HFF-Myc (cell line): ENCODE measurements around the gene SOAT1.

Source experiments
- DNase-seq: peaks from one replicate; pipeline ENCODE4 v3.0.0-alpha.2; 2011; ENCODE audit warnings: low read depth; ENCODE audit errors: extremely low read depth
- H3K4me3 ChIP-seq: replicated peaks from 2 replicates; pipeline ENCODE4 v1.5.1; 2011; ENCODE audit warnings: low read depth, mild to moderate bottlenecking, control low read depth, low read length
- TF ChIP-seq, protein P1 (sequence below): IDR thresholded peaks from 2 replicates; pipeline ENCODE4 v1.5.1; 2012; ENCODE audit warnings: mild to moderate bottlenecking, low read depth, low read length, control low read depth; ENCODE audit errors: missing control alignments

SOAT1 gene

DNA sequence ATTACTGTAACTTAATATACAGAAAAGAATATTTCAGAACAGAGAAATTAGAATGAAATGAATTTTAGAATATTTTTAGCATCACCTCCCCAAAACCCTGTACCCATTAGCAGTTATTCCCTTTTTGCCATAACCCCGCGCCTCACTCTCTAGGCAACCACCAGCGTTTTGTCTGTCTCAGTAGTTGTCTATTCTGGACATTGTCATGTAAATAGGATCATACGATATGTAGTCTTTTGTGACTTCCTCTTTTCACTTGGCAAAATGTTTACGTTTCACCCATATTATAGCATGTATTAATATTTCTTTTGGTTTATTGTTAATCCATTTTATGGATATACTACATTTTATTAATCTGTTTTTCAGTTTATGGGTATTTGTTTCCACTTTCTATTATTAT lies 24.9 kb downstream of the SOAT1 start:
- H3K4me3 ChIP-seq, result no peak overlapping the region
- no peak for DNase-seq

GRCh38 chr1:179321533-179322216 lies 28.1 kb downstream of the SOAT1 start:
- TF ChIP-seq, protein P1, sequence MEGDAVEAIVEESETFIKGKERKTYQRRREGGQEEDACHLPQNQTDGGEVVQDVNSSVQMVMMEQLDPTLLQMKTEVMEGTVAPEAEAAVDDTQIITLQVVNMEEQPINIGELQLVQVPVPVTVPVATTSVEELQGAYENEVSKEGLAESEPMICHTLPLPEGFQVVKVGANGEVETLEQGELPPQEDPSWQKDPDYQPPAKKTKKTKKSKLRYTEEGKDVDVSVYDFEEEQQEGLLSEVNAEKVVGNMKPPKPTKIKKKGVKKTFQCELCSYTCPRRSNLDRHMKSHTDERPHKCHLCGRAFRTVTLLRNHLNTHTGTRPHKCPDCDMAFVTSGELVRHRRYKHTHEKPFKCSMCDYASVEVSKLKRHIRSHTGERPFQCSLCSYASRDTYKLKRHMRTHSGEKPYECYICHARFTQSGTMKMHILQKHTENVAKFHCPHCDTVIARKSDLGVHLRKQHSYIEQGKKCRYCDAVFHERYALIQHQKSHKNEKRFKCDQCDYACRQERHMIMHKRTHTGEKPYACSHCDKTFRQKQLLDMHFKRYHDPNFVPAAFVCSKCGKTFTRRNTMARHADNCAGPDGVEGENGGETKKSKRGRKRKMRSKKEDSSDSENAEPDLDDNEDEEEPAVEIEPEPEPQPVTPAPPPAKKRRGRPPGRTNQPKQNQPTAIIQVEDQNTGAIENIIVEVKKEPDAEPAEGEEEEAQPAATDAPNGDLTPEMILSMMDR, result no peak

More for the DNA sequence above, 24.9 kb downstream of the SOAT1 start:
- TF ChIP-seq, protein P1, result no peak

GRCh38 chr1:179322557-179322956 lies 29.0 kb downstream of the SOAT1 start:
- no peak for DNase-seq
- TF ChIP-seq, protein P1, result no peak
- H3K4me3 ChIP-seq, result no peak overlapping the region

More at GRCh38 chr1:179321533-179322216, 28.1 kb downstream of the SOAT1 start:
- DNase-seq, result no peak
- no peak overlapping the region for H3K4me3 ChIP-seq

- H3K4me3 ChIP-seq, result no peak overlapping the region
- TF ChIP-seq, protein P1, result no peak
- no peak for DNase-seq
These were observed 29.8 kb downstream of the SOAT1 start for GRCh38 chr1:179323436-179323835.

DNA sequence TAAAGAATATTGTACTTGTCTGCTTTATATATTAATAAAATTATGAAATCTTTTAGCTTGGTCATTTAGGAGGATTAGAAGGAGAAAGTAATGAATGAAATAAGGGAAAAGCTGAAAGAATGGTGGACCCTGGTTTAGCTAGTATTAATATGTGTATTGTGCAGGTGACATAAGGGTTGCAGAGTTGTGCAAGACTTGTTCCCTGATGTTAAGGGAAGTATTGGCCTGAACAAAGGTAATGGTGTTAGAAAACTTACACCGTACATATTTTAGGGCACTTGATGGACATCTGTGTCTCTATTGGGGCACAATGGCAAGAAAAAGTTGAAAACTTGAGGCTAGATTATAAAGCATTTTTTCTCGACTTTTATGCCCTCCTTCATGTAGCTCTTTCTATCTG lies 32.2 kb downstream of the SOAT1 start:
- TF ChIP-seq, protein P1, result no peak
- H3K4me3 ChIP-seq, result no peak overlapping the region
- DNase-seq, result no peak

DNA sequence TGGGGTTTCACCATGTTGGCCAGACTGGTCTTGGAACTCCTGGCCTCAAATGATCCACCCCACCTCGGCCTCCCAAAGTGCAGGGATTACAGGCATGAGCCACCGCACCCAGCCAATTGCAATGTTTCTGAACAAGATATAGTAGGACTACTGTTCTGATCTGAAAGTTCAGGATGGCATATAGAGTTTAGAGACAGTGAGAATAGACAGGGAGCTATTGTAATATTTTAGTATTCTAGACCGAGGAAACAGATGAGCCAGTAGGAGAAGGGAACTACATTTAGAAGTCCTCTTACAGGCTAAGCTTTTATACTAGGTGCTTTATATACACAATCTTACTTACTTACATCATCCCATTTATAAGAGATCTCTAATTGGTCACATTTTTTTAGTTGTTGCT lies 33.1 kb downstream of the SOAT1 start:
- no peak overlapping the region for H3K4me3 ChIP-seq
- TF ChIP-seq, protein P1, result no peak
- no peak for DNase-seq

DNA sequence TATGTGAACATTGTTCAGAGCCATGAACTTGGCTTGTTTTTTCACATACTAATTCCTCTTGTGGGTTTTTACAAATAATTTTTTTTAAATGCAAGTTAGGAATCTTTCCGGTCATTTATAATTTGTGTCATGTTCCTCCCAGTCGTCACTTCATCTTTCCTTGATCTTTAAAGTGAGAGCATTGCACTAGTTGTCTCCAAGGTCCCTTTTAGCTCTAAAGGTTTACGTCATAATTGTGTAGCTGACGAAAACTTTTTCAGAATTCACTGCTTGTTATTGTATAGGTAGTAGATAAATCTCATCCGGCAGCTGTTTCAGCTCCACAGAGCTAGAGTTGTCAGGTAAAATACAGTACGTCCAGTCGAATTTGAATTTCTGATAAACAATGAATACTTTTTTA lies 33.6 kb downstream of the SOAT1 start:
- DNase-seq, result no peak
- TF ChIP-seq, protein P1, result no peak
- no peak overlapping the region for H3K4me3 ChIP-seq
